ENCODE data around the gene SCNM1. TPM values are rescaled to one million over a fixed set of nuclear protein-coding genes. Genes with fewer than 3 reads are reported as not detected.
"Not testable (repeated sequence)": the region's sequence is repeated elsewhere in the genome, so short reads cannot be mapped to it uniquely, and the experiment has no call there.

The SCNM1 gene
- total RNA-seq, 1 experiment from 2014 or later = 53.6 TPM

GRCh38 chr1:151193856-151194255 is 27.9 kb downstream of the SCNM1 start:
- no peaks in the 10 kb centered on the region for H3K9me3 Mint-ChIP-seq (ENCODE audit: unreplicated experiment)
- TF ChIP-seq CTCF (IDR thresholded peaks at IDR 0.05; ENCODE audit: insufficient read depth in 1 of 2, low read depth in 1 of 2, low read length in 1 of 2, severe bottlenecking in 1 of 2, unreplicated experiment in 1 of 2) = no peak
- no peaks in the 10 kb centered on the region for H3K27me3 ChIP-seq (replicated peaks; ENCODE audit: control insufficient read depth, insufficient read depth, low read length)
- H3K36me3 Mint-ChIP-seq (ENCODE audit: insufficient read depth, unreplicated experiment) = peaks cover 34% of the 10 kb centered on the region
- no peaks in the 10 kb centered on the region for H3K27me3 Mint-ChIP-seq (ENCODE audit: insufficient read depth, unreplicated experiment)
- H3K4me1 ChIP-seq = peaks cover 8% of the 10 kb centered on the region; the same call in 1 of the 2 replicates
- no peaks in the 10 kb centered on the region for H3K36me3 ChIP-seq (ENCODE audit: control insufficient read depth, insufficient read depth, low read length)
- no peak for DNase-seq
- no peak overlapping the region for H3K27ac Mint-ChIP-seq (ENCODE audit: unreplicated experiment)
- ChIA-PET CTCF (no interaction called here), POLR2A (no interaction called here)
- H3K4me3 Mint-ChIP-seq (ENCODE audit: unreplicated experiment) = no peak overlapping the region
- no TSS peak for BruUV-seq (replicated peaks)
- no peaks in the 10 kb centered on the region for H3K9me3 ChIP-seq
- peaks cover 8% of the 10 kb centered on the region for H3K4me1 Mint-ChIP-seq (ENCODE audit: low read depth, unreplicated experiment)
- no peak overlapping the region for H3K4me3 ChIP-seq (ENCODE audit: low read depth, low read length)
- intact Hi-C loops (cut with micrococcal nuclease; ENCODE audit: unreplicated experiment) = no loop called here

GRCh38 chr1:151194894-151195594 is 29.1 kb downstream of the SCNM1 start:
- not testable (repeated sequence) for H3K27me3 Mint-ChIP-seq (ENCODE audit: insufficient read depth, unreplicated experiment); H3K4me1 Mint-ChIP-seq (ENCODE audit: low read depth, unreplicated experiment); H3K4me1 ChIP-seq; H3K9me3 ChIP-seq; H3K27me3 ChIP-seq (replicated peaks; ENCODE audit: control insufficient read depth, insufficient read depth, low read length); H3K9me3 Mint-ChIP-seq (ENCODE audit: unreplicated experiment); H3K36me3 ChIP-seq (ENCODE audit: control insufficient read depth, insufficient read depth, low read length)
- peak; percentile 83 to 93 for DNase-seq
- intact Hi-C loops (cut with micrococcal nuclease; ENCODE audit: unreplicated experiment) = loop anchor here (5.0 kb wide), 3 partner anchors 317 to 797 kb away; partner anchors contain the start of genes CGN, S100A10 and SNX27
- CTCF ChIA-PET = interaction anchor here (0.7 to 1.0 kb wide), 2 partner anchors 57 to 86 kb away, joined by 3 to 8 read pairs; no protein-coding TSS in a partner anchor
- H3K27ac Mint-ChIP-seq (ENCODE audit: unreplicated experiment) = peak overlapping the region; percentile 92
- H3K4me3 Mint-ChIP-seq (ENCODE audit: unreplicated experiment) = peak overlapping the region; percentile 89
- peaks cover 40% of the 10 kb centered on the region for H3K36me3 Mint-ChIP-seq (ENCODE audit: insufficient read depth, unreplicated experiment)
- TSS peak; percentile 11 for BruUV-seq (replicated peaks)
- POLR2A ChIA-PET = interaction anchor here (0.6 to 0.8 kb wide), 5 partner anchors 29 to 199 kb away, joined by 4 to 9 read pairs (median 6); partner anchors contain the start of gene MINDY1
- H3K4me3 ChIP-seq (ENCODE audit: low read depth, low read length) = peak overlapping the region; percentile 34

- TSS peak; percentile 5 for BruUV-seq (replicated peaks)
- ChIA-PET POLR2A (interaction anchor here (1.6 kb wide), 2 partner anchors 58 to 85 kb away, joined by 12 read pairs; partner anchors contain the start of genes PSMD4 and ZNF687), CTCF (interaction anchor here (0.6 to 1.0 kb wide), 6 partner anchors 55 to 580 kb away, joined by 3 to 6 read pairs (median 4); partner anchors contain the start of gene PSMD4)
- intact Hi-C loops (cut with micrococcal nuclease; ENCODE audit: unreplicated experiment) = loop anchor here (1.0 to 5.0 kb wide), 5 partner anchors 55 to 796 kb away; partner anchors contain the start of genes CGN, S100A10 and SNX27
- Mint-ChIP-seq H3K4me1 (ENCODE audit: low read depth, unreplicated experiment) (peaks cover 13% of the 10 kb centered on the region), H3K27ac (ENCODE audit: unreplicated experiment) (peak overlapping the region; percentile 92), H3K27me3 (ENCODE audit: insufficient read depth, unreplicated experiment) (no peaks in the 10 kb centered on the region), H3K9me3 (ENCODE audit: unreplicated experiment) (no peaks in the 10 kb centered on the region), H3K36me3 (ENCODE audit: insufficient read depth, unreplicated experiment) (peaks cover 42% of the 10 kb centered on the region), H3K4me3 (ENCODE audit: unreplicated experiment) (peak overlapping the region; percentile 89)
- peak; percentile 82 to 84 for DNase-seq
- H3K9me3 ChIP-seq = no peaks in the 10 kb centered on the region
- H3K27me3 ChIP-seq (replicated peaks; ENCODE audit: control insufficient read depth, insufficient read depth, low read length) = no peaks in the 10 kb centered on the region
- TF ChIP-seq CTCF (IDR thresholded peaks at IDR 0.05; ENCODE audit: insufficient read depth in 1 of 2, low read depth in 1 of 2, low read length in 1 of 2, severe bottlenecking in 1 of 2, unreplicated experiment in 1 of 2) = peak; percentile 46 to 71
- peak overlapping the region; percentile 34 for H3K4me3 ChIP-seq (ENCODE audit: low read depth, low read length)
- H3K4me1 ChIP-seq = peaks cover 4% of the 10 kb centered on the region; the same call in 1 of the 2 replicates
- no peaks in the 10 kb centered on the region; the same call in 1 of the 2 replicates for H3K36me3 ChIP-seq (ENCODE audit: control insufficient read depth, insufficient read depth, low read length)
Observed at GRCh38 chr1:151196292-151196800, 30.4 kb downstream of the SCNM1 start.
